ENCODE data around the gene GSN.

GRCh38 chr9:121218357-121219027 lies 49.5 kb upstream of the GSN start:
- TF ChIP-seq CTCF (IDR thresholded peaks at IDR 0.05; ENCODE audit: low read depth, low read length, missing input control) (no peak), TAF1 (conservative IDR thresholded peaks at IDR 0.05) (no peak), GABPA (IDR thresholded peaks at IDR 0.05 in 1 of 2, conservative IDR thresholded peaks at IDR 0.05 in 1 of 2) (no peak), REST (IDR thresholded peaks at IDR 0.05) (no peak), ZBTB33 (IDR thresholded peaks at IDR 0.05) (no peak), RAD21 (IDR thresholded peaks at IDR 0.05) (no peak), JUND (IDR thresholded peaks at IDR 0.05) (no peak), FOXA1 (IDR thresholded peaks at IDR 0.05) (no peak), MAX (IDR thresholded peaks at IDR 0.05) (no peak), RXRA (IDR thresholded peaks at IDR 0.05) (no peak), SP1 (IDR thresholded peaks at IDR 0.05) (no peak), ATF3 (IDR thresholded peaks at IDR 0.05) (no peak)
